Measurements from ENCODE around the gene RALGAPA2. TPM values are rescaled to one million over a fixed set of nuclear protein-coding genes. Genes with fewer than 3 reads are reported as not detected.
A peak's percentile ranks its signal among the peaks of the same experiment; 100 is the strongest.

RALGAPA2 gene
- polyA plus RNA-seq, 1 of the 3 experiments (the other 2 are of a cell fraction) = 1.0 TPM

DNA sequence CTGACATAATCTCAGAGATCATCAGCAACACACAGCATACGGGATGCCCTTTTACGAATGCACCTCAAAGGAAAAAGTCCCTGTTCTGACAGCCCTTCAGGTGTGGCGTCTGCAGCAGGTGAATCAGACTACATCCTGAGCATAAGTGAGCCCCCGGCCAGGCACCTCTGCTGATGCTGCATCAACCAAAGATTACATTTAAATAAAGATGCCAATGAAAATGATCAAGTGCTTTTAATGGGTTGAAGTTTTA is 285.9 kb downstream of the RALGAPA2 start:
- H3K4me3 ChIP-seq (ENCODE audit: low read depth in 2 of 2, low read length in 1 of 2) = no peak overlapping the region
- CTCF ChIA-PET = interaction anchor here (1.3 kb wide), 1 partner anchor 16 kb away, joined by 3 read pairs; no protein-coding TSS in a partner anchor

DNA sequence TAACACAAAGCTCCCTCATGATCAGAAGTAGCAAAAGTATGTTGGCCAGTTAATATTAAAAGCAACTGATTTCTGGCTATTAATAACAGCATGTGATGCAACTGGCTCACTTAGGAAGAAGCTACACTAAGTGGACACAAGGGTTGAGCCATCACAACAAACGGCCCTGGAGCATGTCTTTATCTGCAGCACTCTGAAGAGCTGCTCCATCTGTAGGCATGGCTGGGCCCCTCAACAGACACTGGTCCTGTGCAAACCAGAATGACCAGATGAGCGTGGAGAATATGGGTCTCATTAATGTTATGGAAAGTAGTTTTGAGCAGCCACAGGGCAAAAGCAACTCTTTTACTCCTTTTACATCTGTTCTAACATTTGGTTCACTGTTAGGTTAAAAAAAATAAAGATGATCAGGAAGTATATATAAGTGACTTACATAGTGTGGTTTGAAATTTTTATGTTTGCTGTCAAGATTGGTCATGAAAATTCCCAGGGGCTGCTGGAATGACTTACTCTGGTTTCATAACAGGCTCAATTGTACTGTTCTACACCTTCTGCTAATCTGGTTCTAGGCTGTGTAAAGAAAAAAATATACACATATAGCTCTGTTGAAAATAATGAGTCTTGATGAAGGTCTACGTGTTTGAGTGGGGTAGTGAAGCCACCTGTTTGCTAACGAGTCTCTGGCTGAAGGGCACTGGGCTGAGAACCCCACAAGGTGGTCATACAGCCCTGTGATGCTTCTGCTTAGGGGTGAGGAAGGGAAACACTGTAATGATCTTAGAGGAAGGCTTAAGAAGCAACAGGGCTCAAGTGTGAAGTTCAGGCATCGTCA is 286.4 kb downstream of the RALGAPA2 start:
- POLR2A ChIA-PET = no interaction called here
- Histone ChIP-seq H3K27ac (ENCODE audit: low read depth in 2 of 2, low read length in 1 of 2) (no peak overlapping the region), H3K79me2 (ENCODE audit: insufficient read depth) (no peaks in the 10 kb centered on the region), H3F3A (replicated peaks; ENCODE audit: insufficient read depth) (no peaks in the 10 kb centered on the region), H2AFZ (ENCODE audit: low read depth) (no peak overlapping the region), H3K27me3 (ENCODE audit: insufficient read depth) (no peaks in the 10 kb centered on the region), H3K4me1 (ENCODE audit: control insufficient read depth in 1 of 2, insufficient read depth in 2 of 2, low read depth in 1 of 2, low read length in 1 of 2) (peaks cover 0 to 5% of the 10 kb centered on the region in 2 experiments; a peak in 1 of 4 replicates), H4K20me1 (ENCODE audit: insufficient read depth) (no peaks in the 10 kb centered on the region), H3K9ac (no peak overlapping the region), H3K9me3 (no peaks in the 10 kb centered on the region), H3K4me2 (no peak overlapping the region), H3K4me3 (ENCODE audit: low read depth in 2 of 2, low read length in 1 of 2) (no peak overlapping the region), H3K36me3 (replicated peaks in 1 of 2; ENCODE audit: control insufficient read depth in 1 of 2, insufficient read depth in 2 of 2, low read length in 1 of 2) (no peaks in the 10 kb centered on the region), H3K9me2 (no peaks in the 10 kb centered on the region)
- DNase-seq = peak; percentile 35
- CTCF ChIA-PET = interaction anchor here (0.6 to 1.3 kb wide), 5 partner anchors 10 to 66 kb away, joined by 3 to 4 read pairs (median 3); no protein-coding TSS in a partner anchor
- WGBS (ENCODE audit: low lambda C conversion rate) = 60% methylated on average over 5 of the region's 5 CpGs
- TF ChIP-seq, protein P1, sequence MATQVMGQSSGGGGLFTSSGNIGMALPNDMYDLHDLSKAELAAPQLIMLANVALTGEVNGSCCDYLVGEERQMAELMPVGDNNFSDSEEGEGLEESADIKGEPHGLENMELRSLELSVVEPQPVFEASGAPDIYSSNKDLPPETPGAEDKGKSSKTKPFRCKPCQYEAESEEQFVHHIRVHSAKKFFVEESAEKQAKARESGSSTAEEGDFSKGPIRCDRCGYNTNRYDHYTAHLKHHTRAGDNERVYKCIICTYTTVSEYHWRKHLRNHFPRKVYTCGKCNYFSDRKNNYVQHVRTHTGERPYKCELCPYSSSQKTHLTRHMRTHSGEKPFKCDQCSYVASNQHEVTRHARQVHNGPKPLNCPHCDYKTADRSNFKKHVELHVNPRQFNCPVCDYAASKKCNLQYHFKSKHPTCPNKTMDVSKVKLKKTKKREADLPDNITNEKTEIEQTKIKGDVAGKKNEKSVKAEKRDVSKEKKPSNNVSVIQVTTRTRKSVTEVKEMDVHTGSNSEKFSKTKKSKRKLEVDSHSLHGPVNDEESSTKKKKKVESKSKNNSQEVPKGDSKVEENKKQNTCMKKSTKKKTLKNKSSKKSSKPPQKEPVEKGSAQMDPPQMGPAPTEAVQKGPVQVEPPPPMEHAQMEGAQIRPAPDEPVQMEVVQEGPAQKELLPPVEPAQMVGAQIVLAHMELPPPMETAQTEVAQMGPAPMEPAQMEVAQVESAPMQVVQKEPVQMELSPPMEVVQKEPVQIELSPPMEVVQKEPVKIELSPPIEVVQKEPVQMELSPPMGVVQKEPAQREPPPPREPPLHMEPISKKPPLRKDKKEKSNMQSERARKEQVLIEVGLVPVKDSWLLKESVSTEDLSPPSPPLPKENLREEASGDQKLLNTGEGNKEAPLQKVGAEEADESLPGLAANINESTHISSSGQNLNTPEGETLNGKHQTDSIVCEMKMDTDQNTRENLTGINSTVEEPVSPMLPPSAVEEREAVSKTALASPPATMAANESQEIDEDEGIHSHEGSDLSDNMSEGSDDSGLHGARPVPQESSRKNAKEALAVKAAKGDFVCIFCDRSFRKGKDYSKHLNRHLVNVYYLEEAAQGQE (IDR thresholded peaks at IDR 0.05; ENCODE audit: low read depth, low read length) = no peak
- TF ChIP-seq RFX5 (IDR thresholded peaks at IDR 0.05; ENCODE audit: low read length) = no peak
- no peak for TF ChIP-seq YY1 (IDR thresholded peaks at IDR 0.05; ENCODE audit: low read depth)
- TF ChIP-seq TCF12 (IDR thresholded peaks at IDR 0.05) = no peak
- no peak for TF ChIP-seq NFIC (IDR thresholded peaks at IDR 0.05; ENCODE audit: borderline replicate concordance)
- TF ChIP-seq RAD21 (IDR thresholded peaks at IDR 0.05; ENCODE audit: low read length) = no peak
- TF ChIP-seq, protein P2, sequence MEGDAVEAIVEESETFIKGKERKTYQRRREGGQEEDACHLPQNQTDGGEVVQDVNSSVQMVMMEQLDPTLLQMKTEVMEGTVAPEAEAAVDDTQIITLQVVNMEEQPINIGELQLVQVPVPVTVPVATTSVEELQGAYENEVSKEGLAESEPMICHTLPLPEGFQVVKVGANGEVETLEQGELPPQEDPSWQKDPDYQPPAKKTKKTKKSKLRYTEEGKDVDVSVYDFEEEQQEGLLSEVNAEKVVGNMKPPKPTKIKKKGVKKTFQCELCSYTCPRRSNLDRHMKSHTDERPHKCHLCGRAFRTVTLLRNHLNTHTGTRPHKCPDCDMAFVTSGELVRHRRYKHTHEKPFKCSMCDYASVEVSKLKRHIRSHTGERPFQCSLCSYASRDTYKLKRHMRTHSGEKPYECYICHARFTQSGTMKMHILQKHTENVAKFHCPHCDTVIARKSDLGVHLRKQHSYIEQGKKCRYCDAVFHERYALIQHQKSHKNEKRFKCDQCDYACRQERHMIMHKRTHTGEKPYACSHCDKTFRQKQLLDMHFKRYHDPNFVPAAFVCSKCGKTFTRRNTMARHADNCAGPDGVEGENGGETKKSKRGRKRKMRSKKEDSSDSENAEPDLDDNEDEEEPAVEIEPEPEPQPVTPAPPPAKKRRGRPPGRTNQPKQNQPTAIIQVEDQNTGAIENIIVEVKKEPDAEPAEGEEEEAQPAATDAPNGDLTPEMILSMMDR (IDR thresholded peaks at IDR 0.05) = no peak
- no peak for TF ChIP-seq TAF1 (IDR thresholded peaks at IDR 0.05; ENCODE audit: borderline replicate concordance, low read depth, low read length)

More for the DNA sequence above, 285.9 kb downstream of the RALGAPA2 start:
- H3K9me2 ChIP-seq = no peaks in the 10 kb centered on the region
- H3K36me3 ChIP-seq (replicated peaks in 1 of 2; ENCODE audit: control insufficient read depth in 1 of 2, insufficient read depth in 2 of 2, low read length in 1 of 2) = no peaks in the 10 kb centered on the region
- no peak for TF ChIP-seq EZH2phosphoT487 (IDR thresholded peaks at IDR 0.05; ENCODE audit: borderline replicate concordance, low read depth)
- TF ChIP-seq MEF2A (IDR thresholded peaks at IDR 0.05; ENCODE audit: borderline replicate concordance, low read depth) = no peak
- TF ChIP-seq FOSL2 (IDR thresholded peaks at IDR 0.05; ENCODE audit: borderline replicate concordance, low read depth) = no peak
- TF ChIP-seq, protein P3, sequence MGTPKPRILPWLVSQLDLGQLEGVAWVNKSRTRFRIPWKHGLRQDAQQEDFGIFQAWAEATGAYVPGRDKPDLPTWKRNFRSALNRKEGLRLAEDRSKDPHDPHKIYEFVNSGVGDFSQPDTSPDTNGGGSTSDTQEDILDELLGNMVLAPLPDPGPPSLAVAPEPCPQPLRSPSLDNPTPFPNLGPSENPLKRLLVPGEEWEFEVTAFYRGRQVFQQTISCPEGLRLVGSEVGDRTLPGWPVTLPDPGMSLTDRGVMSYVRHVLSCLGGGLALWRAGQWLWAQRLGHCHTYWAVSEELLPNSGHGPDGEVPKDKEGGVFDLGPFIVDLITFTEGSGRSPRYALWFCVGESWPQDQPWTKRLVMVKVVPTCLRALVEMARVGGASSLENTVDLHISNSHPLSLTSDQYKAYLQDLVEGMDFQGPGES (IDR thresholded peaks at IDR 0.05; ENCODE audit: low read depth, low read length) = no peak
- TF ChIP-seq NFIC (IDR thresholded peaks at IDR 0.05; ENCODE audit: borderline replicate concordance) = no peak
- no peak for TF ChIP-seq RXRA (IDR thresholded peaks at IDR 0.05; ENCODE audit: borderline replicate concordance, low read depth)
- TF ChIP-seq, protein P2 (IDR thresholded peaks at IDR 0.05) = no peak
- TF ChIP-seq, protein P4, sequence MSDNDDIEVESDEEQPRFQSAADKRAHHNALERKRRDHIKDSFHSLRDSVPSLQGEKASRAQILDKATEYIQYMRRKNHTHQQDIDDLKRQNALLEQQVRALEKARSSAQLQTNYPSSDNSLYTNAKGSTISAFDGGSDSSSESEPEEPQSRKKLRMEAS (IDR thresholded peaks at IDR 0.05; ENCODE audit: low read depth) = no peak
- TF ChIP-seq, protein P5, sequence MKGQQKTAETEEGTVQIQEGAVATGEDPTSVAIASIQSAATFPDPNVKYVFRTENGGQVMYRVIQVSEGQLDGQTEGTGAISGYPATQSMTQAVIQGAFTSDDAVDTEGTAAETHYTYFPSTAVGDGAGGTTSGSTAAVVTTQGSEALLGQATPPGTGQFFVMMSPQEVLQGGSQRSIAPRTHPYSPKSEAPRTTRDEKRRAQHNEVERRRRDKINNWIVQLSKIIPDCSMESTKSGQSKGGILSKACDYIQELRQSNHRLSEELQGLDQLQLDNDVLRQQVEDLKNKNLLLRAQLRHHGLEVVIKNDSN (IDR thresholded peaks at IDR 0.05; ENCODE audit: borderline replicate concordance, low read depth) = no peak
- no peaks in the 10 kb centered on the region for H4K20me1 ChIP-seq (ENCODE audit: insufficient read depth)
- no peak overlapping the region for H3K4me2 ChIP-seq
- no peaks in the 10 kb centered on the region for H3K79me2 ChIP-seq (ENCODE audit: insufficient read depth)
- no peak overlapping the region for H2AFZ ChIP-seq (ENCODE audit: low read depth)
- peaks cover 0 to 5% of the 10 kb centered on the region in 2 experiments; a peak in 1 of 4 replicates for H3K4me1 ChIP-seq (ENCODE audit: control insufficient read depth in 1 of 2, insufficient read depth in 2 of 2, low read depth in 1 of 2, low read length in 1 of 2)
- no peaks in the 10 kb centered on the region for H3K27me3 ChIP-seq (ENCODE audit: insufficient read depth)
- POLR2A ChIA-PET = no interaction called here
- H3K9me3 ChIP-seq = no peaks in the 10 kb centered on the region
- no peak for DNase-seq
- no peak overlapping the region for H3K9ac ChIP-seq
- 81% methylated on average over 4 of the region's 4 CpGs for WGBS (ENCODE audit: low lambda C conversion rate)
- no peaks in the 10 kb centered on the region for H3F3A ChIP-seq (replicated peaks; ENCODE audit: insufficient read depth)
- H3K27ac ChIP-seq (ENCODE audit: low read depth in 2 of 2, low read length in 1 of 2) = no peak overlapping the region
